Measurements from ENCODE around the gene TRIM26.
A peak's percentile ranks its signal among the peaks of the same experiment; 100 is the strongest.

TRIM26 gene

GRCh38 chr6:30157999-30158398 is 55.2 kb downstream of the TRIM26 start:
- DNase-seq (ENCODE audit: low read depth): no peak
- TF ChIP-seq CTCF (IDR thresholded peaks at IDR 0.05; ENCODE audit: low read length, missing control alignments): no peak
- H3K4me3 ChIP-seq (replicated peaks; ENCODE audit: low read depth, low read length): no peak overlapping the region

- H3K4me3 ChIP-seq (replicated peaks; ENCODE audit: low read depth, low read length): no peak overlapping the region
- no peak for DNase-seq (ENCODE audit: low read depth)
- no peak for TF ChIP-seq CTCF (IDR thresholded peaks at IDR 0.05; ENCODE audit: low read length, missing control alignments)
Measured at GRCh38 chr6:30157581-30157980, 55.6 kb downstream of the TRIM26 start.

- no peak for DNase-seq (ENCODE audit: low read depth)
- no peak overlapping the region for H3K4me3 ChIP-seq (replicated peaks; ENCODE audit: low read depth, low read length)
- no peak for TF ChIP-seq CTCF (IDR thresholded peaks at IDR 0.05; ENCODE audit: low read length, missing control alignments)
Measured at GRCh38 chr6:30156774-30157173, 56.4 kb downstream of the TRIM26 start.

- peak; percentile 79 for DNase-seq (ENCODE audit: low read depth)
- TF ChIP-seq CTCF (IDR thresholded peaks at IDR 0.05; ENCODE audit: low read length, missing control alignments): no peak
Measured at GRCh38 chr6:30156262-30156599, 57.0 kb downstream of the TRIM26 start.

GRCh38 chr6:30155520-30156261 is 57.5 kb downstream of the TRIM26 start:
- DNase-seq (ENCODE audit: low read depth): no peak
- no peak for TF ChIP-seq CTCF (IDR thresholded peaks at IDR 0.05; ENCODE audit: low read length, missing control alignments)
- no peak overlapping the region for H3K4me3 ChIP-seq (replicated peaks; ENCODE audit: low read depth, low read length)

More at GRCh38 chr6:30156262-30156599, 57.0 kb downstream of the TRIM26 start:
- no peak overlapping the region for H3K4me3 ChIP-seq (replicated peaks; ENCODE audit: low read depth, low read length)

- H3K4me3 ChIP-seq (replicated peaks; ENCODE audit: low read depth, low read length): no peak overlapping the region
- peak; percentile 75 for DNase-seq (ENCODE audit: low read depth)
- TF ChIP-seq CTCF (IDR thresholded peaks at IDR 0.05; ENCODE audit: low read length, missing control alignments): no peak
Measured at GRCh38 chr6:30154709-30155519, 58.3 kb downstream of the TRIM26 start.
